ENCODE data around the gene PDE10A.
"Not testable (repeated sequence)": the region's sequence is repeated elsewhere in the genome, so short reads cannot be mapped to it uniquely, and the experiment has no call there.

The PDE10A gene

GRCh38 chr6:165468340-165469235 lies 194.5 kb downstream of the PDE10A start:
- Histone ChIP-seq H3K9me2 (replicated peaks; ENCODE audit: insufficient read depth, low read length) (no peaks in the 10 kb centered on the region), H3K36me3 (ENCODE audit: low read length) (no peaks in the 10 kb centered on the region), H3F3A (ENCODE audit: insufficient read depth) (no peaks in the 10 kb centered on the region), H3K4me3 (ENCODE audit: insufficient read depth, low read length, poor library complexity, severe bottlenecking) (no peak overlapping the region), H3K4me2 (ENCODE audit: low read depth, low read length, poor library complexity, severe bottlenecking) (no peak overlapping the region), H3K9me3 (ENCODE audit: insufficient read depth, low read length) (peaks cover 5% of the 10 kb centered on the region; the same call in 1 of the 2 replicates), H2AFZ (ENCODE audit: low read depth, low read length, severe bottlenecking) (no peak overlapping the region), H4K20me1 (ENCODE audit: low read depth, low read length) (no peaks in the 10 kb centered on the region), H3K27ac (ENCODE audit: low read depth, low read length) (no peak overlapping the region), H3K27me3 (ENCODE audit: low read length) (no peaks in the 10 kb centered on the region), H3K9ac (ENCODE audit: low read length) (no peak overlapping the region), H3K79me2 (ENCODE audit: insufficient read depth, low read length) (no peaks in the 10 kb centered on the region)
- TF ChIP-seq EZH2phosphoT487 (conservative IDR thresholded peaks at IDR 0.05; ENCODE audit: low read length) (no peak), CTCF (IDR thresholded peaks at IDR 0.05; ENCODE audit: insufficient read depth, low read length, poor library complexity, severe bottlenecking) (no peak)

GRCh38 chr6:165463499-165463898 lies 199.5 kb downstream of the PDE10A start:
- not testable (repeated sequence) for H3F3A ChIP-seq (ENCODE audit: insufficient read depth); H3K9ac ChIP-seq (ENCODE audit: low read length); H3K9me2 ChIP-seq (replicated peaks; ENCODE audit: insufficient read depth, low read length); H3K27ac ChIP-seq (ENCODE audit: low read depth, low read length); H2AFZ ChIP-seq (ENCODE audit: low read depth, low read length, severe bottlenecking); H4K20me1 ChIP-seq (ENCODE audit: low read depth, low read length); H3K4me3 ChIP-seq (ENCODE audit: insufficient read depth, low read length, poor library complexity, severe bottlenecking); H3K9me3 ChIP-seq (ENCODE audit: insufficient read depth, low read length); H3K4me2 ChIP-seq (ENCODE audit: low read depth, low read length, poor library complexity, severe bottlenecking); H3K36me3 ChIP-seq (ENCODE audit: low read length); H3K27me3 ChIP-seq (ENCODE audit: low read length); H3K79me2 ChIP-seq (ENCODE audit: insufficient read depth, low read length)

- H3K27ac ChIP-seq (ENCODE audit: low read depth, low read length); H3K9me2 ChIP-seq (replicated peaks; ENCODE audit: insufficient read depth, low read length); H4K20me1 ChIP-seq (ENCODE audit: low read depth, low read length); H3K79me2 ChIP-seq (ENCODE audit: insufficient read depth, low read length); H3K36me3 ChIP-seq (ENCODE audit: low read length); H3K4me3 ChIP-seq (ENCODE audit: insufficient read depth, low read length, poor library complexity, severe bottlenecking); H3K9me3 ChIP-seq (ENCODE audit: insufficient read depth, low read length); H3K27me3 ChIP-seq (ENCODE audit: low read length); H3K4me2 ChIP-seq (ENCODE audit: low read depth, low read length, poor library complexity, severe bottlenecking); H3K9ac ChIP-seq (ENCODE audit: low read length); H2AFZ ChIP-seq (ENCODE audit: low read depth, low read length, severe bottlenecking); H3F3A ChIP-seq (ENCODE audit: insufficient read depth): not testable (repeated sequence)
These were observed 203.3 kb downstream of the PDE10A start for GRCh38 chr6:165459605-165460301.

- no peak overlapping the region for H3K27ac ChIP-seq (ENCODE audit: low read depth, low read length)
- no peak overlapping the region for H2AFZ ChIP-seq (ENCODE audit: low read depth, low read length, severe bottlenecking)
- no peak overlapping the region for H3K4me3 ChIP-seq (ENCODE audit: insufficient read depth, low read length, poor library complexity, severe bottlenecking)
- no peaks in the 10 kb centered on the region for H3F3A ChIP-seq (ENCODE audit: insufficient read depth)
- H3K36me3 ChIP-seq (ENCODE audit: low read length) = no peaks in the 10 kb centered on the region
- no peaks in the 10 kb centered on the region for H3K9me2 ChIP-seq (replicated peaks; ENCODE audit: insufficient read depth, low read length)
- no peaks in the 10 kb centered on the region for H4K20me1 ChIP-seq (ENCODE audit: low read depth, low read length)
- no peaks in the 10 kb centered on the region for H3K9me3 ChIP-seq (ENCODE audit: insufficient read depth, low read length)
- no peak overlapping the region for H3K9ac ChIP-seq (ENCODE audit: low read length)
- TF ChIP-seq EZH2phosphoT487 (conservative IDR thresholded peaks at IDR 0.05; ENCODE audit: low read length) = no peak
- no peak for TF ChIP-seq CTCF (IDR thresholded peaks at IDR 0.05; ENCODE audit: insufficient read depth, low read length, poor library complexity, severe bottlenecking)
- no peaks in the 10 kb centered on the region for H3K27me3 ChIP-seq (ENCODE audit: low read length)
- H3K4me2 ChIP-seq (ENCODE audit: low read depth, low read length, poor library complexity, severe bottlenecking) = no peak overlapping the region
- no peaks in the 10 kb centered on the region for H3K79me2 ChIP-seq (ENCODE audit: insufficient read depth, low read length)
These were observed 204.9 kb downstream of the PDE10A start for GRCh38 chr6:165458134-165458533.
